T follicular helper cell (primary cell): Measurements from ENCODE around the gene ADTRP.

Experiments
- DNase-seq: peaks from one replicate; pipeline ENCODE4 v3.0.0-alpha.2; 2020; ENCODE audit warnings: low read depth

Gene ADTRP

DNA sequence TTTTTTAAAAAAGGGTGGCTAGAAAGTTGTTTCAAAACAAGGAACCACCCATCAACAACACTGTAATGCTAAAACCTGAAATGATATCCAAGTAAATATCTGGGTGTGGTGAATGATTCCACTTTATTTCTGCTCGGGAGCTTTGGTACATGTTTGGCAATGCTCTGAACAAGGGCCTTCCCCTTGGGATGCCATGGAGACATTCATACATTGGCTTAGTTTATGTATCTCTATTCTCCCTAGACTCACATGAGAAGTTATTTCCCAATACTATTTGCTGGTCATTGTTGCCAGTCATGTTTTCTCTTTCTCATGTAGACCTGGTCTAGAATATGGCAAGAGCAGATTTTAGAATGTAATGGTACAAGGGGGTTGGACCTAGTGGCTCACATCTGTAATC, 22.9 kb downstream of the ADTRP start:
- no peak for DNase-seq

DNA sequence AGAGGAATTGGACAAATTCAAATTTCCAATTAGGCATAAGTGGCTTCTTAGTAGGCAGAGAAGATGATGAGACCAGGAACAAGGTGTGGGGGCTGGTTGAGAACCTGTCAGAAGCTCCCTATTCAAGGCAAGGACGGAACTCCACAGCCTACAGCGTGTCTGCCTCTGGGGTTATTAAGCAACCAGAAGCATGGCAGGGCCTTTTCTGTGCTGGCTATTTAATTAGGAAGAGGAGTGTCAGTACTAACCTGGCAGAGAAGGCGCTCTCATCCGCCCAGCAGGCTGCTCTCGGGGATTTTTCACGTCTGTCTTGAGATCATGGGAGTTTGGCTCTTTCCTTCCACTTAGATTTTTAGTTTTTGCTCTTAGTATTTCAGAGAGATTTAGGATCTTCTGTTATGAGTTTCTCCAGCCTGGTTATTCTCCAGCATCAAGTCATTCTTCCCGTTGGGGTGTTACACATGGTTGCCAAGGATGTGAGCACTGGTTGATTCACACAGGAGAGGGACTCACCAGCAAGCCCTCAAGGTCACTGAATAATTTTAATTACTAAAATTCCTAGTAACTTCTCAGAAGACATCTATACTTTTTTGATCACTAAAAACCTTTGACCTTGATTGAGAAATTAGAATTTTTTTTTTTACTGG, 23.9 kb downstream of the ADTRP start:
- no peak for DNase-seq

DNA sequence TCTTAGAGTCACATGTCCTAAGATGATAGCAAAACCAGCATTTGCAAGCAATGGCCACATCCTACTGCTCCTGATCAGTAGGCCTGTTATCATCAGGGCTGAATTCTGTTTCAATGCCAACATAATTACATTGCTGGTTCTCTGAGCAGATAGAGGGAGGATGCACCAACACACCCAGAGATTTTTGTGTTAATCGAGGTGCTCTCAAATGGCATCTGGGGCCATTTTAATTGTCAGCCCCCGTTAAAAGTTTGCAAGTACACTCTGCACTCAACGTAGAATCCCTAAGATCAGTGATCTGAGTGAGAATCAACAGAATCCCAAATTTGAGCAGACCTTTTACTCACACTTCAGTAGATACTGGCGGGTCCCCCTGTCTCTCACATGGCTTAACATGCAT, 24.8 kb downstream of the ADTRP start:
- no peak for DNase-seq

DNA sequence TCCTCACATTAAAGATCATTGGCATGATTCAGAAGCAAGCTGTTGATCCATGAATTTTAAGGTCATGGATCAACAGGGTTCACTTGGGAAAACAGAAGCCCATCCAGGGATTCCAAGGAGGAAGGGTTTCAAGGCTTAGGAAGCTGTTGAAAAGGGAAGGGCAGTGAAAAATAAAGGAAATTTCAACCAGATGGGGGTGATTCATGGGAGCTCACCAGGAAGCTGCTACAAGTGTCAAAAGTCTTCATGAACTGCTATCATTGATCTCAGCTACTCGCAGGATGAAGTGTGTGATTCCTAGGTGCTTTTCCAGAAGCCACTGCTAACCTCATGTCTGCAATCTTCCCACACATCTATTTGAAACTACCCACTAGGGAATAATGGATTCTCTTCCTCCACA, 26.2 kb downstream of the ADTRP start:
- no peak for DNase-seq

DNA sequence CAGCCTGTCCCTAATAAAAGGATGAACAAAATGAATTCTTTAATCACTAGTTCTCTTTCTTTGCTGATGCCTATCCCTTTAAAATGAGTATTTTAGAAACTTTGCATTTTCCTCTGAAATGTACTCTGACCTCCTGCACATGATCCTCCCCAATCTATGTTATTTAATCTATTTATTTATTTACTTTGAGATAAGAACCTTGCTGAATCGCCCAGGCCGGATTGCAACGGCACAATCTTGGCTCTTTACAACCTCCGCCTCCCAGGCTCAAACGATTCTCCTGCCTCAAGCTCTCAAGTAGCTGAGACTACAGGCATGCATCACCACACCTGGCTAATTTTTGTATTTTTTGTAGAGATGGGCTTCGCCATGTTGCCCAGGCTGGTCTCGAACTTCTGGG, 27.9 kb downstream of the ADTRP start:
- no peak for DNase-seq

DNA sequence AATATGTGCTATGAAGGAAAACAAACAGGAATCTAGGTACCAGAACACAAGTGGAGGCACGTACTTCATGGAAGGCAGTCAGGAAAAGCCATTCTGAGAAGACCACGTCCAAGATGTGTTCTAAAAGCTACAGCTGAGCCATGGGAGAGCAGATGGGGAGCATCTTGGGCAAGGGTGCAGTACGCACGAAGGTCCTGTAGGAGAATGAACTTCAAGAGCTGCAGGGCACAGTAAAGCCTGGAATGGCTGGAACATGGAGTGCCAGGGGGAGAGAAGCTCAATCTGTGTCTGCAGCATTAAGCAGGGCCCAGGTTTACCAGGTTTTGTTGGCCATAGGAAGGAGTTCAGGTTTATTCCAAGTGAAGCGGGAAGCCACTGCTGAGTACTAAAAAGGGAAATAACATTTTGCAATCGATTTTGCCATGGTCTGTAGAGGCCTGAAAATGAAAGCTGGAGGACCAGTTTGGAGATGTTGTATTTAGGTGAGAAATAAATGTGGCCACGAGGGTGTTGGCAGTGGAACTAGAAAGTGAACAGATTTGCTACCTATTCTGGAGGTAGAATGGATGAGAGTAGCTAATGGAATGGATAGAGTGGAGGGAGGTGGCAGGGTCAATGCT, 29.9 kb downstream of the ADTRP start:
- no peak for DNase-seq

DNA sequence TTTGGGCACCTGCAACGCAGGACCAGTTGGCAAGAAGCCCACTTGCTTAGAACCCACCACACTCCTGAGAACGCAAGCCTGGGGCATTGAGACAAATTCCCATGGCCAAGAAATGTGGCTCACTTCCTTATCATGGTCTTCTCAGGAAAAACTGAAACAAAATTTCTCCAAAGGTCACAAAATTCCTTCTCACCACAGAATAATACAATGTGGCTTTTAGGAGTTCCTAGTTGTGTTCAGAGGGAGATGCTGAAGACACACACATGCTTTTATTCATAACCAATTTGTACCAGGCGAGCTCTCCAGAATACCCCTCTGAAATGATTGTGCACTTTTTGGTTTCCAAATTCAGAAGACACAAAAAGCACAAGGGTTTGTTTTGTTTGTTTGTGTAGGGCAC, 31.6 kb downstream of the ADTRP start:
- no peak for DNase-seq

DNA sequence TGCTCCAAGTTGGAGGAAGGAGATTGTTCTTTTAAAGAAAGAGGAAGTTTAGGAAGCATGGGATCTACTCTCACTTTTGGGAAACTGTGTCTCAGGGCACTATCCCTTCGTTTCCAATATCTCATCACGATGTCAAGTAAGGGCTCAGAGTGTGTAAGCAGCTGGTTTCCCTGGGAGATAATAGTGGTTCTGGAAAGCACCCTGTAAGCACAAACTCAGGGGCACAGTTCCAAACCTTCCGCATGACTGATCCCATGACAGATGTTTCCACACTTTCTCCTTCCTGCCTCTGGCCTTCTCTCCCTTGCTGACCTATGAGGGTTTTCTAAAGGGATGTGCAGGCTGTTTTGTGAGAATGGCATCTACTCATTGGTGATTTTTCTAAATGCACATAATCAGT, 33.9 kb downstream of the ADTRP start:
- no peak for DNase-seq

DNA sequence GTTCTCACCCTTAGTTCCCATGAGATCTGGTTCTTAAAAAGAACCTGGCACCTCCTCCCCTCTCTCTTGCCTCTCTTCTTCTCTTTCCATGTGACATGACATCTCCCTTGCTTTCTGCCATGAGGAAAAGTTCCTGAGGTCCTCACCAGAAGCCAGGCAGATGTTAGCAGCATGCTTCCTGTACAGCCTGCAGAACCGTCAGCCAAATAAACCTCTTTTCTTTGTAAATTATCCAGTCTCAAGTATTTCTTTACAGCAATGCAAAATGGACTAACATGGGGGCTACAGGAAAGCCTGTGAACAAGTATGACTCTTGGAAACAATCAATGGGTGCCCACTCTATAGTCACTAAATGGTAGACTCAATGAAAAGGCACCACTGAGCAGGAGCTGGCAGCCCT, 34.5 kb downstream of the ADTRP start:
- no peak for DNase-seq

DNA sequence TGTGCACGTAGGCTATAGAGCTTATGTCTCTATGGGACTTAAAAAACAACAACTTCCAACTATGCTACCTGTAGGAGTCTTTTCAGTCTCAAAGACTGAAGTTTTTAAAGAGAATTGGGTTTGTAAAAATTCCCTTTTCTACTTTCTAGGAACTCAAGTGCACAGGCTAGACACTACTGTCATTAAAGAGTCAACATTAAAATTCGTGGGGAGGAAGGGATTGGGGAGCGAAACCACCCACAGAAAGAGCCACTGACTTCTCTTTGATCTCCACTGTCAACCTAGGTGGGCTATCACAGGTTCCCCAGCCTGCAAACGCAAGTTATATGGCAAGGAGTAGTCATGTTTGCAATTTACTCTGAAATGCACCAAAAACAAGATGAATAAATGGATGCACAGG, 37.7 kb downstream of the ADTRP start:
- no peak for DNase-seq

DNA sequence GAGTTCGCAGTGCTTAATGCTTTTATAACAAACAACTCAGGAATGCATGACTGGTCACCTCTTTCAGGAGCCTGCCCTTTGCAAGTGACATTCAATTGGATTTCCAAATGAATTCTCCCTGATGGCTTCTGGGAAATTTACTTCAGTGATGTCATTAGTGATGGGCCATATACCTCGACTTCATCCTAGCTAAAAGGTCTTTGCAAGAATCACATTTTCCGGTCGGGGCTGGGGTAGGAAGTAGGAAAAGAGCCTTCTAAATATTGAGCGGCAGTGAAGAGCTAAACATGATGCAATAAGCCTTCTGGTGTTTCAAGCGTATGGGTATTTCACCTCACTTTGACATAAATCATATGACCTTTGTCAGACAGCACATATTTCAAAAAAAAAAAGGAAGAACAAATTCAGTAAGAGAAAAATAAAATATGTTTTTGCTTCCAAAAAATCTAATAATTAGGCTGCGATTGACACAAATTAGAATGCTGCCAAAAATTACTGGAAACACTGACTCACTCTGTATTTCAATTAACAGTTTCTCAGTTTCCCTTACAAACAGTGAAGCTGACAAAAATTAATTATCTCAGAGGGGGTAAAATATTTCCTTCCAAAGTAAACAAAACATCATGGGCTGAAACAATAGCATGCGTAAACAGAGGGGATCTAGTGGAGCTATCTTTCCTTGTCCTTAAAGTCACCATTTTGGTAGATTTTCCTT, 39.8 kb downstream of the ADTRP start:
- no peak for DNase-seq

DNA sequence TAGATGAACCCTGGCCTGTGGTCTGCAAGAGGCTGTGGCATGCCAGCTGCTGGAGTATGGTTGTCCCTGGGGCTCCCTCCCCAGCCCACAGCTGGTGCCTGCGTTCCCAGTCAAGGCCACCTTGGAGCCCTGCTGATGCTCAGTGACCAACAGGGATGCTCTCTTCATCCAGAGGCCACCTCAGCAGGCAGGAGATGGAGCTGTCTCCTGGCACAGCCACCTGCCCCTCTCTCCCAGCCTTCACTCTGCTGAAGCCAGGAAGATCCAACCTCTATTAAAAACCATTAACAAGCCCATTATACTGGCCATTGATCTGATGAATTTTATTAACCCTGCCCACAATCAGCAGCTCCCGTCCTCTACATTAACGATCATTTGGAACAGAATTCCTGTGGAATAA, 40.4 kb downstream of the ADTRP start:
- no peak for DNase-seq

DNA sequence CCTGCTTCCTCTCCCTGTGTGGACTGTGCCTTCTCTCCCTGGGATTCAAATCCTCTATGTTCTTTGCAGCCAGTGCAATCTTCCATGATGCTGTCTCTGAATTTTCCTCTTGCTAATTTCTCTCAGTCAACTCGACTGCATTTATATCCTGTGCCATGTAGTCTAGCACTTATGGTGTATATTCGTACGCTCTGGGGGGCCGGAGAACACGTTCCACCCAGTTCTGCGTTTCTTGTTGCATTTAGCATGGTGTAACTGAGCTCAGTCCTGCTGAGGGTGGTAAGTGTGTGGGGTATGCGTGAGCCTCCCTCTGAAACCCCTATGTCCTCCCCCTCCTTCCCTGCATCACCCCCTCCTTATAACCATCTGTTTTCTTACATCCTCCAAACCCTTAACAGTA, 42.0 kb downstream of the ADTRP start:
- no peak for DNase-seq

DNA sequence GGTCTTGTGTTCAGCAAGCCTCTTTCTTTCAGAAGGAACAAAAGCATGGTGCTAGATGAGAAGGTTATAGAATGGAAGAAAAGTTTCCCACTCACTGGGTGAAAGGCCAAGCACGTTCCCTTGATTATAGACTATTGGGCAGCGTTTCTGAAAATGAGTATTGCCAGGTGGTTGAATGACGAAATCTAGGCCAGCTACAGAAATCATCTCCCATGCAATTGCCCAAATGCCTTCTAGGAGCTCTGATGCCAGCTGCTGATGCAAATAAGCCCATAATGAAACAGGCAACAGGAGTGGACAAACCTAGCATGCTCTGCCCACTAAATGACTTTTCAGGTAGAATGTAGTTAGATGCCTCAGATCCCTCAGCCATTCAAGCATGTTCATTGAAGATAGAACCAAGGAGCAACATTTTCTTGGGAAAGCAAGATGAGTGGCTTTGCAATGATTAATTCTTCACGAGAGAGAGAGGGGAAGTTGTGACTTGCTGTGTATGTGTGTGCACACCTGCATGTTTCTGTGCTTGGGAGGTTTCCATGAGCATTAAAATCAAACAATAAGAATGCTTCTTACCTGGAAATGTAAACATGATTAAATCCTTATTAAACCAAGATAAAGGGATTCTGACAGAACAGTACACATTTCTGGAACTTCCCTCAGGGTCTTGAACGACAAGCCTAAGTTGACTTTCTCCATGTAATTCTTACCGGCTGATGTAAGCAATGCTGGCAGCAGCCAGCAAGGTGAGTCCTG, 43.6 kb downstream of the ADTRP start:
- no peak for DNase-seq

DNA sequence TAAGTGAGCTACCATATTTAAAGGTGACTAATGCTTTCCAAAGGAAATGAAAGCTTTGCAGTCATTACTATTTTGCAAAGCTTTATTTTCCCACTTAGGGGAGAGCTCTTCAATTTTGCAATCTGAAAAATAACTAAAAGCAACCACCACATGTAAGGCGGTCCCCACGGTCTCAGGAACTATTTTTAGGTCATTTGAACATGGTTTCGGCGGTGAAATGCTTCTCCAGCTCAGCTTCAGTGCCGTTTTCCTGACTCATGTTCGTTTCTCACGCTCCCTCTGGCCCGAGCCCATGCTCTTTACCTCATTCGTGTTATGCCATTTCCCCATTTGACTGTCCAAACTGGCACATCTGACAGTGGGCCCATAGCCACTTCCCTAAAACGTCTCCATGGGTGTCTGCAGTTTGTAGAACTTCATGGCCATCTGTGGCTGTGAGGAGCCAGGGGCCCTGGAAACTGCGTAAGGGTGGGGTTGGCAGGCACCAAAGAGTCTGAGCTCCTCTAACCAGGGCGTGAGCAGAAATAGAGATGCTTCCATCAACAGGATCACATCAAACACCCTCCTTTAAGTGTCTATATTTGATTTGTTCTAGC, 46.5 kb downstream of the ADTRP start:
- DNase-seq = no peak

DNA sequence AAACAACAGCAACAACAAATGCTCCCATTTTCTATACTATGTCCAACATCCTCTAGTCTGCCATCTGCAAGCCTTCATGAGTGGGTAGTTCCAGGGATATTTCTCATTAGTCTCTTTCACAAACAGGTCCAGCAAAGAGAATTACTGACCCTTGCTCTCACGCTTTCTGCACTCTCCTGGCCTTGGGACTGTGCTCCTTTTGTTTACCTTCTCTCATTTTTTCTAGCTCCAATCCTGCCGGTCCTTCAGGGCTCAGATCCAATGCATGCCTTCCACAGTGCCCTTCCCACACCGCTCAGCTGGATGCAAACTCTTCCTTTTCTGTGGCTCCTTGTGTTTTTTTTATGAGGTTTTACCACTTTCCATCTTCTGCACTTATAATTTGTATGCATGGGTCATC, 47.2 kb downstream of the ADTRP start:
- no peak for DNase-seq

DNA sequence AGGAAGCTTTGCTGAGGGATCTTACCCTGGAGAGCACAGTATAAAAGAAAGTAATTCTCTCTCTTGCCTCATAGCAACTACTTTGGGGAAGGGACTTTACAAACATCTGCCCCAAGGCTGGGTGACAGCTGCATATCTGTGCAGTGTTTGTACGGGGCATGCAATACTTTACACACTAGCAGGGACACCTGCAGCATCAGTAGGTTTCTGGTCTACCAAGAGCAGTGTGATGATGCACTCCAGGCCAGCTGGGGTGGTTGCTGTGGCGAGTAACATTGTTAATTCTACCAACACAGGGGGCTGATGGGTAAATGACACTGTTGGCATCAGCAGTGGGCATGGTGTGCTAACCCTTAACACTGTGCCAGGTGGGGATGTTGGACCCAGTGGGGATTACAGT, 48.0 kb downstream of the ADTRP start:
- no peak for DNase-seq

DNA sequence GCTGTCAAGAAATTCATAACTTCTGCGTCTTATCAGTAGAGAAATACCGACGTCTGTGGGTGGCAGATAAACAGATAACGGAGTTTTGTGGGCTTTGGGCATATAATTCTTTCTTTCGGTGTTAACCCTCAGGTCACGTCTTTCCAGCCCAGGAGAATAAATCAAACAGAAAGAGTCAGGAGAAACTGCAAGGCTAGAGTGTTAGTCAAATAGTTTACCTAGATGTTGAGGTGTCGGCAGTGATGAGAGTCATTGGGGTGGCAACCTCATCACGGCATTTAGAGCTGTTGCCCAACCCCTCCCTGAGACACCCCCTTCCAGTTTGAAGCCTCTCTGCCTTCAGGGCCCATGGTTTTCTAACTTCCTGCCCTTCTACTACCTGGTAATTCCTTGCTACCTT, 49.5 kb downstream of the ADTRP start:
- no peak for DNase-seq

DNA sequence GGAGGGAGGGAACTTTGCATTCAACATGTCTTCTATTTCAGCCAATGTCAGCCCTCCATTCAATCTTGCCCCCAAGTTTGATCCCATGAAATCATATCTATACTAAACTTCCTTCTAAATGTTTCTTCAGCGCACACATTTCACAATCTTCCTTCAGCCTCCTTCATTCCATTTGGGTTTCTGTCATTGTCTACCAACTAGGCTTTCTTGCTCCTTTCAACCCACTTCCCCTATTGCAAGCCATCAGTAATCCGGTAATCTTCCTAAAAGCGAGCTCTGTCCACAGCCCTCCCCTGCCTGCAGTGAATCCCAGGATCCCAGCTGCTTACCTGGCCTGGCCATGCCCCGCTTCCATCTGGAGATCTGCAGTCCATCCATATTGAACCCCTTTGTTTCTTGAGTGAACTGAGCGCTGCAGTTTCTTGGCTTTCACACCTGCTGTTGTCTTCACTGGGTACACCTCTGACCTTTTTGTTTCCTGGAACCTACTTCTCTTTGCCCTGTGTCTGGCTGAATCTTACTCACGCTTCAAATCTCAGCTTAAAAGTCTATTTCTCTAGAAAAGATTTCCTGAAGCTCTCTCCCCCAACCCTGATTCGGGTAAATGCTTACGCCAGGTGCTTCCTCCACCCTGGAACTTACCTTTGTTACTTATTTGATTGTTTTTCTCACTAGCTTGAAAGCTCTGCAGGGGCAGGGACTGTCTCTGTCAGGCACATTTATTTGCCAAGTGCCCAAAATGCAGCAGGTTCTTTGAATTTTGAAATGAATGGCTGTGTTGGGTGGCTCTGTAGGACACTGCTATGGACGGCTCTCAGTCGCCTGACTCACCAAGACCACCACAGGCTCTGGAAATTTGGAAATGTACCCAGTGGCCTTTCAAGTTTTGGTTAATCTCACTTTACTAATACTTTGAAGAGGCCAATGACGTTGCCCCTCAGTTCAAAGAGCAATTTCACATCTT, 50.3 kb downstream of the ADTRP start:
- DNase-seq = no peak

DNA sequence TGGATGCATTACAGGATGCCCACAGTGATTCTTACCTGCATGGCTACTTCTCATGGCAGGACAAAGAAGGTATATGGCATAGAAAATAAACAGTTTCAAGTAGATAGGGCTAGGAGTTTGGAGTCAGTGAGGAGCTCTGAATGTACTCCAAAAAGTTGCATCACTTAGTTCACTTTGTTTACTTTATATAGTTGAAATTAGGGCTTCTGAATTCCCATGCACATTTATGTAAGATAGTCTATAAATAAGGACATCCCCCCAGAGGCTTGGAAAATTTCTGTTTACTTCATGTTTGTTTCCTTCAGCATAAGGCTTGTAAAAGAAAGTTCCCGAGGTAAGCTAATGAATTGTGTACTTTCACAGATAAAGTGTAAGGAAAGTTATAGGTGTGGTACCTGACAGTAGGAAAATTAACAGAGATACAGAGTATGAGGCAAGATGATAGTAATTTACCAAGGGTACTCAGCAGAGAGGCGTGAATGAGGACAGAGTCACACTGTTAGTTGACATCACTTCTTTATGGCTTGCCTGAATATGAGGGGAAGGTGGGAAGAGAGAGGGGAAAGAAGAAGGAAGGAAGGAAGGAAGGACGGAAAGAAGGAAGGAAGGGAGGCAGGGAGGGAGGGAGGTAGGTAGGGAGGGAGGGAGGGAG, 51.1 kb downstream of the ADTRP start:
- no peak for DNase-seq

DNA sequence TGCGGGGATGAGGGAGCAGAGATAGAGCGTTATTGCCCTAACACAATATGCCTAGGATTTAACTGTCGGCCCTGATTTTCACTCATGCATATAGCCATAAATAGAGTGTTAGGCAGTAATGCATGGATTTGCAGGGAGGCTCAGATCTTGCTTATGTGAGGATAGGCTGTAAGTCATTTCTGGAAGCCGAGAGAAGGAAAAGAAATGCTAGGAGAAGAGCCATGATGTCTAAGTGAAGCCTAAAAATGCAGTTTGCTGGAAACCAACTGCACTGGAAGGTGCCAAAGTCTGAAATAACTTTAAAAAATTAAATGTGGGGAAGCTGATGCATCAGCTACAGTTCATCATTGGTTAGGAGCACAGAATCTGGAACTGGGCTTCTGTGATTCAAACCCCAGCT, 54.3 kb downstream of the ADTRP start:
- no peak for DNase-seq
